Ishikawa (cell line): Measurements from ENCODE around the gene SEMA4C.

Experiments used
- CREB1 ChIP-seq: IDR thresholded peaks from 2 replicates; pipeline ENCODE4 v1.6.1; 2012; ENCODE audit warnings: low read depth
- EGR1 ChIP-seq: IDR thresholded peaks from 2 replicates; pipeline ENCODE4 v1.6.1; 2012
- EP300 ChIP-seq: IDR thresholded peaks from 2 replicates; pipeline ENCODE4 v1.6.1; 2012; ENCODE audit warnings: borderline replicate concordance
- FOXM1 ChIP-seq: IDR thresholded peaks from 2 replicates; pipeline ENCODE4 v1.6.1; 2012; ENCODE audit warnings: low read depth, borderline replicate concordance
- MAX ChIP-seq: IDR thresholded peaks from 2 replicates; pipeline ENCODE4 v1.6.1; 2012
- NFIC ChIP-seq: IDR thresholded peaks from 2 replicates; pipeline ENCODE4 v1.6.1; 2012
- RAD21 ChIP-seq: IDR thresholded peaks from 2 replicates; pipeline ENCODE4 v1.6.1; 2012; ENCODE audit warnings: low read depth
- REST ChIP-seq: IDR thresholded peaks from 2 replicates; pipeline ENCODE4 v1.6.1; 2012; ENCODE audit warnings: low read depth, mild to moderate bottlenecking
- TCF12 ChIP-seq: IDR thresholded peaks from 2 replicates; pipeline ENCODE4 v1.6.1; 2012; ENCODE audit warnings: low read depth
- YY1 ChIP-seq: IDR thresholded peaks from 2 replicates; pipeline ENCODE4 v1.6.1; 2012; ENCODE audit warnings: low read depth

GRCh38 chr2:96881349-96882195 lies 11.7 kb upstream of the SEMA4C start:
- TF ChIP-seq NFIC = no peak
- TF ChIP-seq RAD21 = no peak
- no peak for TF ChIP-seq EP300
- no peak for TF ChIP-seq EGR1
- TF ChIP-seq YY1 = no peak
- TF ChIP-seq FOXM1 = no peak
- TF ChIP-seq MAX = no peak
- TF ChIP-seq CREB1 = no peak
- TF ChIP-seq TCF12 = no peak
- TF ChIP-seq REST = no peak
